HepG2 (cell line): ENCODE data around the gene SDE2. TPM values are rescaled to one million over a fixed set of nuclear protein-coding genes. Genes with fewer than 3 reads are reported as not detected.

ENCODE experiments used
- AHDC1 ChIP-seq: sonication (generic); formaldehyde crosslinking; IDR thresholded peaks from 2 replicates; pipeline ENCODE4 v1.5.1; 2020; ENCODE audit warnings: mild to moderate bottlenecking, missing genetic modification reagents, borderline replicate concordance
- EZH2 ChIP-seq: conservative IDR thresholded peaks from 2 replicates; pipeline ENCODE4 v1.6.1; 2012; ENCODE audit warnings: mild to moderate bottlenecking, low read depth, low read length, moderate library complexity
- NPAS2 ChIP-seq: sonication (generic); formaldehyde crosslinking; IDR thresholded peaks from 2 replicates; pipeline ENCODE4 v1.8.0; 2022; ENCODE audit warnings: mild to moderate bottlenecking, missing genetic modification reagents, borderline replicate concordance
- SALL1 ChIP-seq: sonication (generic); formaldehyde crosslinking; IDR thresholded peaks from 2 replicates; pipeline ENCODE4 v1.8.0; 2022; ENCODE audit warnings: mild to moderate bottlenecking, missing genetic modification reagents
- TCF7 ChIP-seq: sonication (generic); IDR thresholded peaks from 2 replicates; pipeline ENCODE4 v1.6.1; 2016; ENCODE audit warnings: antibody characterized with exemption, low read depth
- TP53 ChIP-seq: sonication (generic); formaldehyde crosslinking; conservative IDR thresholded peaks from 2 replicates; pipeline ENCODE4 v1.4.0; 2020; ENCODE audit warnings: missing genetic modification reagents
- ZNF230 ChIP-seq: sonication (generic); formaldehyde crosslinking; IDR thresholded peaks from 2 replicates; pipeline ENCODE4 v1.4.0; 2020; ENCODE audit warnings: mild to moderate bottlenecking, missing genetic modification reagents
- ZNF317 ChIP-seq: sonication (generic); formaldehyde crosslinking; IDR thresholded peaks from 2 replicates; pipeline ENCODE4 v1.5.0; 2020; ENCODE audit warnings: mild to moderate bottlenecking, missing genetic modification reagents
- ZNF7 ChIP-seq: IDR thresholded peaks from 2 replicates; pipeline ENCODE4 v1.6.1; 2016; ENCODE audit warnings: missing biosample characterization, missing genetic modification reagents
- polyA plus RNA-seq, 8 experiments: library from polyadenylated mRNA; depleted of rRNA in 3 of 8; stranded (reverse) in 7 of 8; unstranded in 1 of 8; fragments of >200 nt; fragmentation: Illumina TruSeq in 4 of 8; extraction: Trizol in 4 of 8; gene quantifications; 2 replicates each; pipeline versions ENCODE4 v1.2.1 to v1.2.3, GENCODE V29; 2011 to 2016; ENCODE audit warnings: low read depth in 4 of 8, missing spikeins in 1 of 8, mixed read lengths in 1 of 8; ENCODE audit not compliant: insufficient read depth in 1 of 8
- total RNA-seq, 5 experiments: library from RNA; depleted of rRNA; stranded (reverse); fragments of >200 nt; fragmentation: Illumina TruSeq; extraction: Trizol; gene quantifications; 2 replicates each; pipeline ENCODE4 v1.2.3, GENCODE V29; 2016; ENCODE audit warnings: low read depth in 1 of 5
- TF ChIP-seq, protein P1 (sequence below): sonication (generic); formaldehyde crosslinking; IDR thresholded peaks from 2 replicates; pipeline ENCODE4 v1.4.0; 2020; ENCODE audit warnings: mild to moderate bottlenecking, missing genetic modification reagents
- TF ChIP-seq, protein P2 (sequence below): sonication (generic); formaldehyde crosslinking; IDR thresholded peaks from 2 replicates; pipeline ENCODE4 v1.9.0; 2021; ENCODE audit warnings: missing genetic modification reagents, borderline replicate concordance
- TF ChIP-seq, protein P3 (sequence below): sonication (generic); formaldehyde crosslinking; IDR thresholded peaks from 2 replicates; pipeline ENCODE4 v1.5.0; 2020; ENCODE audit warnings: mild to moderate bottlenecking, missing genetic modification reagents, borderline replicate concordance
- TF ChIP-seq, protein P4 (sequence below): sonication (generic); formaldehyde crosslinking; IDR thresholded peaks from 2 replicates; pipeline ENCODE4 v1.5.1; 2020; ENCODE audit warnings: missing genetic modification reagents, mild to moderate bottlenecking, borderline replicate concordance

Gene SDE2
- total and polyA plus RNA-seq, 2 of the 13 experiments (the other 11 are each of a cell fraction or from before 2014, with no cell fraction given), result 10.8 to 19.6 TPM

- TF ChIP-seq, protein P1, sequence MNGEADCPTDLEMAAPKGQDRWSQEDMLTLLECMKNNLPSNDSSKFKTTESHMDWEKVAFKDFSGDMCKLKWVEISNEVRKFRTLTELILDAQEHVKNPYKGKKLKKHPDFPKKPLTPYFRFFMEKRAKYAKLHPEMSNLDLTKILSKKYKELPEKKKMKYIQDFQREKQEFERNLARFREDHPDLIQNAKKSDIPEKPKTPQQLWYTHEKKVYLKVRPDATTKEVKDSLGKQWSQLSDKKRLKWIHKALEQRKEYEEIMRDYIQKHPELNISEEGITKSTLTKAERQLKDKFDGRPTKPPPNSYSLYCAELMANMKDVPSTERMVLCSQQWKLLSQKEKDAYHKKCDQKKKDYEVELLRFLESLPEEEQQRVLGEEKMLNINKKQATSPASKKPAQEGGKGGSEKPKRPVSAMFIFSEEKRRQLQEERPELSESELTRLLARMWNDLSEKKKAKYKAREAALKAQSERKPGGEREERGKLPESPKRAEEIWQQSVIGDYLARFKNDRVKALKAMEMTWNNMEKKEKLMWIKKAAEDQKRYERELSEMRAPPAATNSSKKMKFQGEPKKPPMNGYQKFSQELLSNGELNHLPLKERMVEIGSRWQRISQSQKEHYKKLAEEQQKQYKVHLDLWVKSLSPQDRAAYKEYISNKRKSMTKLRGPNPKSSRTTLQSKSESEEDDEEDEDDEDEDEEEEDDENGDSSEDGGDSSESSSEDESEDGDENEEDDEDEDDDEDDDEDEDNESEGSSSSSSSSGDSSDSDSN (CRISPR knock-in tag), result peak; percentile 45; the same call in 1 of the 2 replicates
- TF ChIP-seq, protein P2, sequence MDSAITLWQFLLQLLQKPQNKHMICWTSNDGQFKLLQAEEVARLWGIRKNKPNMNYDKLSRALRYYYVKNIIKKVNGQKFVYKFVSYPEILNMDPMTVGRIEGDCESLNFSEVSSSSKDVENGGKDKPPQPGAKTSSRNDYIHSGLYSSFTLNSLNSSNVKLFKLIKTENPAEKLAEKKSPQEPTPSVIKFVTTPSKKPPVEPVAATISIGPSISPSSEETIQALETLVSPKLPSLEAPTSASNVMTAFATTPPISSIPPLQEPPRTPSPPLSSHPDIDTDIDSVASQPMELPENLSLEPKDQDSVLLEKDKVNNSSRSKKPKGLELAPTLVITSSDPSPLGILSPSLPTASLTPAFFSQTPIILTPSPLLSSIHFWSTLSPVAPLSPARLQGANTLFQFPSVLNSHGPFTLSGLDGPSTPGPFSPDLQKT (CRISPR knock-in tag), result no peak
- no peak for TF ChIP-seq EZH2
- TF ChIP-seq ZNF230 (CRISPR knock-in tag), result peak; percentile 87; the same call in 1 of the 2 replicates
- no peak for TF ChIP-seq AHDC1 (CRISPR knock-in tag)
- no peak; the same call in 1 of the 2 replicates for TF ChIP-seq TP53 (CRISPR knock-in tag)
- TF ChIP-seq, protein P3, sequence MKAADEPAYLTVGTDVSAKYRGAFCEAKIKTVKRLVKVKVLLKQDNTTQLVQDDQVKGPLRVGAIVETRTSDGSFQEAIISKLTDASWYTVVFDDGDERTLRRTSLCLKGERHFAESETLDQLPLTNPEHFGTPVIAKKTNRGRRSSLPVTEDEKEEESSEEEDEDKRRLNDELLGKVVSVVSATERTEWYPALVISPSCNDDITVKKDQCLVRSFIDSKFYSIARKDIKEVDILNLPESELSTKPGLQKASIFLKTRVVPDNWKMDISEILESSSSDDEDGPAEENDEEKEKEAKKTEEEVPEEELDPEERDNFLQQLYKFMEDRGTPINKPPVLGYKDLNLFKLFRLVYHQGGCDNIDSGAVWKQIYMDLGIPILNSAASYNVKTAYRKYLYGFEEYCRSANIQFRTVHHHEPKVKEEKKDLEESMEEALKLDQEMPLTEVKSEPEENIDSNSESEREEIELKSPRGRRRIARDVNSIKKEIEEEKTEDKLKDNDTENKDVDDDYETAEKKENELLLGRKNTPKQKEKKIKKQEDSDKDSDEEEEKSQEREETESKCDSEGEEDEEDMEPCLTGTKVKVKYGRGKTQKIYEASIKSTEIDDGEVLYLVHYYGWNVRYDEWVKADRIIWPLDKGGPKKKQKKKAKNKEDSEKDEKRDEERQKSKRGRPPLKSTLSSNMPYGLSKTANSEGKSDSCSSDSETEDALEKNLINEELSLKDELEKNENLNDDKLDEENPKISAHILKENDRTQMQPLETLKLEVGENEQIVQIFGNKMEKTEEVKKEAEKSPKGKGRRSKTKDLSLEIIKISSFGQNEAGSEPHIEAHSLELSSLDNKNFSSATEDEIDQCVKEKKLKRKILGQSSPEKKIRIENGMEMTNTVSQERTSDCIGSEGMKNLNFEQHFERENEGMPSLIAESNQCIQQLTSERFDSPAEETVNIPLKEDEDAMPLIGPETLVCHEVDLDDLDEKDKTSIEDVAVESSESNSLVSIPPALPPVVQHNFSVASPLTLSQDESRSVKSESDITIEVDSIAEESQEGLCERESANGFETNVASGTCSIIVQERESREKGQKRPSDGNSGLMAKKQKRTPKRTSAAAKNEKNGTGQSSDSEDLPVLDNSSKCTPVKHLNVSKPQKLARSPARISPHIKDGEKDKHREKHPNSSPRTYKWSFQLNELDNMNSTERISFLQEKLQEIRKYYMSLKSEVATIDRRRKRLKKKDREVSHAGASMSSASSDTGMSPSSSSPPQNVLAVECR (CRISPR knock-in tag), result peak; percentile 94
- TF ChIP-seq, protein P4, sequence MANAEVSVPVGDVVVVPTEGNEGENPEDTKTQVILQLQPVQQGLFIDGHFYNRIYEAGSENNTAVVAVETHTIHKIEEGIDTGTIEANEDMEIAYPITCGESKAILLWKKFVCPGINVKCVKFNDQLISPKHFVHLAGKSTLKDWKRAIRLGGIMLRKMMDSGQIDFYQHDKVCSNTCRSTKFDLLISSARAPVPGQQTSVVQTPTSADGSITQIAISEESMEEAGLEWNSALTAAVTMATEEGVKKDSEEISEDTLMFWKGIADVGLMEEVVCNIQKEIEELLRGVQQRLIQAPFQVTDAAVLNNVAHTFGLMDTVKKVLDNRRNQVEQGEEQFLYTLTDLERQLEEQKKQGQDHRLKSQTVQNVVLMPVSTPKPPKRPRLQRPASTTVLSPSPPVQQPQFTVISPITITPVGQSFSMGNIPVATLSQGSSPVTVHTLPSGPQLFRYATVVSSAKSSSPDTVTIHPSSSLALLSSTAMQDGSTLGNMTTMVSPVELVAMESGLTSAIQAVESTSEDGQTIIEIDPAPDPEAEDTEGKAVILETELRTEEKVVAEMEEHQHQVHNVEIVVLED, result peak; percentile 88
- peak; percentile 65 for TF ChIP-seq SALL1 (CRISPR knock-in tag)
- TF ChIP-seq TCF7, result no peak
- TF ChIP-seq NPAS2, result no peak
- no peak for TF ChIP-seq ZNF7 (CRISPR knock-in tag)
- peak; percentile 50 for TF ChIP-seq ZNF317 (CRISPR knock-in tag)
Observed at GRCh38 chr1:225999227-225999911, at the start of gene SDE2 (continued).
